SK-N-SH treated with all-trans-retinoic acid at 6 μM for 48 hours (cell line): ENCODE measurements around the gene PRPF8.
"Not testable (repeated sequence)": the region's sequence is repeated elsewhere in the genome, so short reads cannot be mapped to it uniquely, and the experiment has no call there.

Source experiments
- ATAC-seq: fragments of 200-7000 bp; cut with Tn5 transposase; 3 replicates; pipeline ENCODE4 v1.9.1; 2020; ENCODE audit warnings: mild to moderate bottlenecking, moderate library complexity
- ARNTL ChIP-seq: fragments of 450-650 bp; formaldehyde crosslinking; IDR thresholded peaks from 2 replicates; pipeline ENCODE4 v1.5.0; 2020; ENCODE audit warnings: low read depth, mild to moderate bottlenecking, moderate library complexity, borderline replicate concordance
- BACH2 ChIP-seq: fragments of 250-450 bp; sonication (Bioruptor Pico); IDR thresholded peaks from 2 replicates; pipeline ENCODE4 v1.9.0; 2021; ENCODE audit warnings: mild to moderate bottlenecking, borderline replicate concordance
- CREB5 ChIP-seq: fragments of 250-450 bp; sonication (Bioruptor Pico); IDR thresholded peaks from 2 replicates; pipeline ENCODE4 v1.5.1; 2020; ENCODE audit warnings: low read depth, mild to moderate bottlenecking, moderate library complexity
- CSRNP3 ChIP-seq: fragments of 250-450 bp; sonication (Bioruptor Pico); IDR thresholded peaks from 2 replicates; pipeline ENCODE4 v1.5.1; 2021; ENCODE audit warnings: mild to moderate bottlenecking, moderate library complexity
- GLIS3 ChIP-seq: fragments of 250-450 bp; sonication (Bioruptor Pico); IDR thresholded peaks from 2 replicates; pipeline ENCODE4 v1.5.0; 2020; ENCODE audit warnings: mild to moderate bottlenecking, moderate library complexity
- ISL1 ChIP-seq: fragments of 250-450 bp; sonication (Bioruptor Pico); IDR thresholded peaks from 2 replicates; pipeline ENCODE4 v2.1.2; 2022; ENCODE audit warnings: mild to moderate bottlenecking, moderate library complexity
- POU6F1 ChIP-seq: fragments of 250-450 bp; sonication (Bioruptor Pico); IDR thresholded peaks from 2 replicates; pipeline ENCODE4 v1.8.0; 2021; ENCODE audit warnings: low read depth, mild to moderate bottlenecking, moderate library complexity, borderline replicate concordance
- PPARA ChIP-seq: fragments of 250-450 bp; sonication (Bioruptor Pico); IDR thresholded peaks from 2 replicates; pipeline ENCODE4 v1.5.0; 2020; ENCODE audit warnings: mild to moderate bottlenecking, borderline replicate concordance
- RARB ChIP-seq: fragments of 250-450 bp; sonication (Bioruptor Pico); IDR thresholded peaks from 2 replicates; pipeline ENCODE4 v1.8.0; 2021; ENCODE audit warnings: mild to moderate bottlenecking, moderate library complexity
- SNAI2 ChIP-seq: fragments of 250-450 bp; sonication (Bioruptor Pico); IDR thresholded peaks from 2 replicates; pipeline ENCODE4 v1.5.0; 2020; ENCODE audit warnings: mild to moderate bottlenecking, moderate library complexity
- TCF4 ChIP-seq: fragments of 250-450 bp; sonication (Bioruptor Pico); IDR thresholded peaks from 2 replicates; pipeline ENCODE4 v1.8.0; 2021; ENCODE audit warnings: mild to moderate bottlenecking, moderate library complexity, borderline replicate concordance
- TOX ChIP-seq: fragments of 250-450 bp; sonication (Bioruptor Pico); IDR thresholded peaks from 2 replicates; pipeline ENCODE4 v1.8.0; 2021; ENCODE audit warnings: mild to moderate bottlenecking, moderate library complexity, borderline replicate concordance
- TSHZ2 ChIP-seq: fragments of 250-450 bp; sonication (Bioruptor Pico); IDR thresholded peaks from 2 replicates; pipeline ENCODE4 v1.5.0; 2020; ENCODE audit warnings: mild to moderate bottlenecking, moderate library complexity
- ZC3H10 ChIP-seq: fragments of 250-450 bp; sonication (Bioruptor Pico); IDR thresholded peaks from 2 replicates; pipeline ENCODE4 v1.5.1; 2021; ENCODE audit warnings: mild to moderate bottlenecking, moderate library complexity
- ZFP3 ChIP-seq: fragments of 250-450 bp; sonication (Bioruptor Pico); IDR thresholded peaks from 2 replicates; pipeline ENCODE4 v1.5.0; 2020; ENCODE audit warnings: mild to moderate bottlenecking, moderate library complexity
- ZNF565 ChIP-seq: fragments of 450-650 bp; formaldehyde crosslinking; conservative IDR thresholded peaks from 2 replicates; pipeline ENCODE4 v1.5.0; 2020; ENCODE audit warnings: low read depth, mild to moderate bottlenecking, moderate library complexity

The PRPF8 gene

GRCh38 chr17:1658100-1658499, 26.6 kb downstream of the PRPF8 start:
- no peak for ATAC-seq
- no peak for TF ChIP-seq ISL1 (CRISPR knock-in tag)

GRCh38 chr17:1653735-1654134, 30.9 kb downstream of the PRPF8 start:
- no peak for ATAC-seq
- TF ChIP-seq CREB5, result no peak
- TF ChIP-seq BACH2 (CRISPR knock-in tag), result no peak
- TF ChIP-seq CSRNP3 (CRISPR knock-in tag), result no peak
- TF ChIP-seq ISL1 (CRISPR knock-in tag), result no peak
- TF ChIP-seq RARB, result no peak
- TF ChIP-seq ZC3H10 (CRISPR knock-in tag), result no peak
- TF ChIP-seq ZFP3 (CRISPR knock-in tag), result no peak
- TF ChIP-seq POU6F1 (CRISPR knock-in tag), result no peak
- no peak for TF ChIP-seq TOX
- TF ChIP-seq ZNF565 (CRISPR knock-in tag), result no peak
- no peak for TF ChIP-seq TCF4 (CRISPR knock-in tag)
- no peak for TF ChIP-seq PPARA
- TF ChIP-seq, all 23 proteins: peak for 0

- not testable (repeated sequence) for ATAC-seq
Observed at GRCh38 chr17:1652794-1653193, 31.9 kb downstream of the PRPF8 start.

GRCh38 chr17:1651559-1651844, 33.2 kb downstream of the PRPF8 start:
- no peak for ATAC-seq
- no peak for TF ChIP-seq ZNF565 (CRISPR knock-in tag)

GRCh38 chr17:1650731-1651558, 33.7 kb downstream of the PRPF8 start:
- ATAC-seq, result no peak

More at GRCh38 chr17:1650731-1651558, 33.7 kb downstream of the PRPF8 start:
- no peak for TF ChIP-seq ZFP3 (CRISPR knock-in tag)
- TF ChIP-seq SNAI2 (CRISPR knock-in tag), result no peak
- no peak for TF ChIP-seq TSHZ2 (CRISPR knock-in tag)
- no peak for TF ChIP-seq POU6F1 (CRISPR knock-in tag)
- no peak for TF ChIP-seq ARNTL
- no peak for TF ChIP-seq PPARA
- no peak for TF ChIP-seq TOX
- TF ChIP-seq ZNF565 (CRISPR knock-in tag), result no peak
- no peak for TF ChIP-seq GLIS3
- no peak for TF ChIP-seq TCF4 (CRISPR knock-in tag)
